Measurements from ENCODE around the gene C1D.

C1D gene

GRCh38 chr2:68059784-68060525 lies 2.8 kb downstream of the C1D start:
- Histone ChIP-seq H3K9me3 (ENCODE audit: control insufficient read depth, low read length) (no peaks in the 10 kb centered on the region), H3K4me3 (ENCODE audit: extremely low read depth, insufficient read depth, low read length, poor library complexity, severe bottlenecking) (no peak overlapping the region), H3K4me1 (ENCODE audit: control insufficient read depth, insufficient read depth, low read length, poor library complexity, severe bottlenecking) (peaks cover 3% of the 10 kb centered on the region), H3K27ac (ENCODE audit: low read depth, low read length, severe bottlenecking) (no peak overlapping the region), H3K36me3 (ENCODE audit: control insufficient read depth, insufficient read depth, low read length) (no peaks in the 10 kb centered on the region)
- 92 to 93% methylated on average over 6 to 10 of the region's 12 CpGs for WGBS, 2 experiments (ENCODE audit: insufficient coverage in 2 of 2)

- H3K4me3 ChIP-seq (ENCODE audit: extremely low read depth, insufficient read depth, low read length, poor library complexity, severe bottlenecking) = no peak overlapping the region
- no peaks in the 10 kb centered on the region for H3K4me1 ChIP-seq (ENCODE audit: control insufficient read depth, insufficient read depth, low read length, poor library complexity, severe bottlenecking)
- WGBS, 2 experiments (ENCODE audit: insufficient coverage in 2 of 2) = 86 to 95% methylated on average over 2 to 3 of the region's 3 CpGs
- no peaks in the 10 kb centered on the region for H3K9me3 ChIP-seq (ENCODE audit: control insufficient read depth, low read length)
- H3K27ac ChIP-seq (ENCODE audit: low read depth, low read length, severe bottlenecking) = no peak overlapping the region
- H3K36me3 ChIP-seq (ENCODE audit: control insufficient read depth, insufficient read depth, low read length) = no peaks in the 10 kb centered on the region
Observed at GRCh38 chr2:68057658-68058396, 5.0 kb downstream of the C1D start.

- Histone ChIP-seq H3K36me3 (ENCODE audit: control insufficient read depth, insufficient read depth, low read length) (no peaks in the 10 kb centered on the region), H3K4me1 (ENCODE audit: control insufficient read depth, insufficient read depth, low read length, poor library complexity, severe bottlenecking) (no peaks in the 10 kb centered on the region), H3K27ac (ENCODE audit: low read depth, low read length, severe bottlenecking) (no peak overlapping the region), H3K4me3 (ENCODE audit: extremely low read depth, insufficient read depth, low read length, poor library complexity, severe bottlenecking) (no peak overlapping the region), H3K9me3 (ENCODE audit: control insufficient read depth, low read length) (no peaks in the 10 kb centered on the region)
- WGBS, 2 experiments (ENCODE audit: insufficient coverage in 2 of 2) = 86 to 88% methylated on average over 3 of the region's 6 CpGs
Observed at GRCh38 chr2:68052717-68053422, 9.9 kb downstream of the C1D start.

- Histone ChIP-seq H3K36me3 (ENCODE audit: control insufficient read depth, insufficient read depth, low read length) (no peaks in the 10 kb centered on the region), H3K27ac (ENCODE audit: low read depth, low read length, severe bottlenecking) (no peak overlapping the region), H3K4me1 (ENCODE audit: control insufficient read depth, insufficient read depth, low read length, poor library complexity, severe bottlenecking) (no peaks in the 10 kb centered on the region), H3K9me3 (ENCODE audit: control insufficient read depth, low read length) (no peaks in the 10 kb centered on the region), H3K4me3 (ENCODE audit: extremely low read depth, insufficient read depth, low read length, poor library complexity, severe bottlenecking) (no peak overlapping the region)
- 100% methylated on average over 1 to 2 of the region's 2 CpGs for WGBS, 2 experiments (ENCODE audit: insufficient coverage in 2 of 2)
Observed at GRCh38 chr2:68050353-68050752, 12.5 kb downstream of the C1D start.

- Histone ChIP-seq H3K4me3 (ENCODE audit: extremely low read depth, insufficient read depth, low read length, poor library complexity, severe bottlenecking) (no peak overlapping the region), H3K9me3 (ENCODE audit: control insufficient read depth, low read length) (no peaks in the 10 kb centered on the region), H3K27ac (ENCODE audit: low read depth, low read length, severe bottlenecking) (no peak overlapping the region), H3K4me1 (ENCODE audit: control insufficient read depth, insufficient read depth, low read length, poor library complexity, severe bottlenecking) (no peaks in the 10 kb centered on the region), H3K36me3 (ENCODE audit: control insufficient read depth, insufficient read depth, low read length) (peaks cover 3% of the 10 kb centered on the region)
- WGBS, 2 experiments (ENCODE audit: insufficient coverage in 2 of 2) = no CpG with 5 or more reads among the region's 4 CpGs
Observed at GRCh38 chr2:68046642-68047240, 16.1 kb downstream of the C1D start.

GRCh38 chr2:68046224-68046623 lies 16.6 kb downstream of the C1D start:
- H3K9me3 ChIP-seq (ENCODE audit: control insufficient read depth, low read length) = no peaks in the 10 kb centered on the region
- H3K4me1 ChIP-seq (ENCODE audit: control insufficient read depth, insufficient read depth, low read length, poor library complexity, severe bottlenecking) = no peaks in the 10 kb centered on the region
- H3K27ac ChIP-seq (ENCODE audit: low read depth, low read length, severe bottlenecking) = no peak overlapping the region
- H3K4me3 ChIP-seq (ENCODE audit: extremely low read depth, insufficient read depth, low read length, poor library complexity, severe bottlenecking) = no peak overlapping the region
- H3K36me3 ChIP-seq (ENCODE audit: control insufficient read depth, insufficient read depth, low read length) = peaks cover 3% of the 10 kb centered on the region

GRCh38 chr2:68045342-68045741 lies 17.5 kb downstream of the C1D start:
- Histone ChIP-seq H3K9me3 (ENCODE audit: control insufficient read depth, low read length) (no peaks in the 10 kb centered on the region), H3K36me3 (ENCODE audit: control insufficient read depth, insufficient read depth, low read length) (peaks cover 3% of the 10 kb centered on the region), H3K27ac (ENCODE audit: low read depth, low read length, severe bottlenecking) (no peak overlapping the region), H3K4me3 (ENCODE audit: extremely low read depth, insufficient read depth, low read length, poor library complexity, severe bottlenecking) (no peak overlapping the region), H3K4me1 (ENCODE audit: control insufficient read depth, insufficient read depth, low read length, poor library complexity, severe bottlenecking) (no peaks in the 10 kb centered on the region)
- WGBS, 2 experiments (ENCODE audit: insufficient coverage in 2 of 2) = no CpG with 5 or more reads among the region's 1 CpG

GRCh38 chr2:68044099-68044498 lies 18.7 kb downstream of the C1D start:
- 67 to 87% methylated on average over 1 to 4 of the region's 6 CpGs for WGBS, 2 experiments (ENCODE audit: insufficient coverage in 2 of 2)
- Histone ChIP-seq H3K9me3 (ENCODE audit: control insufficient read depth, low read length) (no peaks in the 10 kb centered on the region), H3K4me3 (ENCODE audit: extremely low read depth, insufficient read depth, low read length, poor library complexity, severe bottlenecking) (no peak overlapping the region), H3K27ac (ENCODE audit: low read depth, low read length, severe bottlenecking) (no peak overlapping the region), H3K4me1 (ENCODE audit: control insufficient read depth, insufficient read depth, low read length, poor library complexity, severe bottlenecking) (no peaks in the 10 kb centered on the region), H3K36me3 (ENCODE audit: control insufficient read depth, insufficient read depth, low read length) (peaks cover 3% of the 10 kb centered on the region)

- Histone ChIP-seq H3K36me3 (ENCODE audit: control insufficient read depth, insufficient read depth, low read length) (peaks cover 3% of the 10 kb centered on the region), H3K27ac (ENCODE audit: low read depth, low read length, severe bottlenecking) (no peak overlapping the region), H3K4me1 (ENCODE audit: control insufficient read depth, insufficient read depth, low read length, poor library complexity, severe bottlenecking) (no peaks in the 10 kb centered on the region), H3K4me3 (ENCODE audit: extremely low read depth, insufficient read depth, low read length, poor library complexity, severe bottlenecking) (no peak overlapping the region), H3K9me3 (ENCODE audit: control insufficient read depth, low read length) (no peaks in the 10 kb centered on the region)
- 80 to 82% methylated on average over 1 of the region's 3 CpGs for WGBS, 2 experiments (ENCODE audit: insufficient coverage in 2 of 2)
Observed at GRCh38 chr2:68043695-68044094, 19.1 kb downstream of the C1D start.

GRCh38 chr2:68043032-68043431 lies 19.8 kb downstream of the C1D start:
- no peak overlapping the region for H3K27ac ChIP-seq (ENCODE audit: low read depth, low read length, severe bottlenecking)

More at GRCh38 chr2:68043032-68043431, 19.8 kb downstream of the C1D start:
- Histone ChIP-seq H3K9me3 (ENCODE audit: control insufficient read depth, low read length) (no peaks in the 10 kb centered on the region), H3K4me3 (ENCODE audit: extremely low read depth, insufficient read depth, low read length, poor library complexity, severe bottlenecking) (no peak overlapping the region), H3K36me3 (ENCODE audit: control insufficient read depth, insufficient read depth, low read length) (peaks cover 3% of the 10 kb centered on the region), H3K4me1 (ENCODE audit: control insufficient read depth, insufficient read depth, low read length, poor library complexity, severe bottlenecking) (no peaks in the 10 kb centered on the region)
- no CpG with 5 or more reads among the region's 5 CpGs for WGBS, 2 experiments (ENCODE audit: insufficient coverage in 2 of 2)
